ENCODE data around the gene ASRGL1.
"Not testable (repeated sequence)": the region's sequence is repeated elsewhere in the genome, so short reads cannot be mapped to it uniquely, and the experiment has no call there.

The ASRGL1 gene

GRCh38 chr11:62337303-62338181, at the start of gene ASRGL1:
Gene ASRGL1 (plus strand): TSS chr11:62337448. CDS start chr11:62337978, 530 bp downstream.
- Histone ChIP-seq H3K27ac (peak within 1 kb of the TSS in 8 of 21 experiments; percentile 5 to 70 (median 17)), H3K4me3 (peak within 1 kb of the TSS; percentile 43 to 60 (median 55))

- Histone ChIP-seq H3K27ac (no peak overlapping the region), H3K4me3 (no peak overlapping the region)
Measured at GRCh38 chr11:62295504-62295903, 41.7 kb upstream of the ASRGL1 start.

- H3K4me3 ChIP-seq = no peak within 1 kb of the TSS
- no peak within 1 kb of the TSS for H3K27ac ChIP-seq
Measured at GRCh38 chr11:62298975-62299374, 38.3 kb upstream of the ASRGL1 start, which contains the start of gene SCGB1D4. Gene SCGB1D4 (minus strand): TSS chr11:62299075. CDS start chr11:62299010, 65 bp downstream.

GRCh38 chr11:62306227-62306626, 31.0 kb upstream of the ASRGL1 start:
- Histone ChIP-seq H3K4me3 (no peak overlapping the region), H3K27ac (no peak overlapping the region)

GRCh38 chr11:62307950-62308349, 29.3 kb upstream of the ASRGL1 start:
- Histone ChIP-seq H3K27ac (no peak overlapping the region), H3K4me3 (no peak overlapping the region)

- H3K27ac ChIP-seq = no peak overlapping the region
- H3K4me3 ChIP-seq = no peak overlapping the region
Measured at GRCh38 chr11:62309991-62310390, 27.3 kb upstream of the ASRGL1 start.

- H3K4me3 ChIP-seq = no peak overlapping the region
- H3K27ac ChIP-seq = no peak overlapping the region
Measured at GRCh38 chr11:62315431-62315830, 21.8 kb upstream of the ASRGL1 start.

- no peak overlapping the region for H3K27ac ChIP-seq
Measured at GRCh38 chr11:62322524-62322923, 14.7 kb upstream of the ASRGL1 start.

GRCh38 chr11:62324731-62325556, 12.3 kb upstream of the ASRGL1 start:
- no peak overlapping the region for H3K27ac ChIP-seq

More at GRCh38 chr11:62322524-62322923, 14.7 kb upstream of the ASRGL1 start:
- no peak overlapping the region for H3K4me3 ChIP-seq

GRCh38 chr11:62325781-62326180, 11.5 kb upstream of the ASRGL1 start:
- H3K27ac ChIP-seq, H3K4me3 ChIP-seq: not testable (repeated sequence)

More at GRCh38 chr11:62324731-62325556, 12.3 kb upstream of the ASRGL1 start:
- no peak overlapping the region for H3K4me3 ChIP-seq

- not testable (repeated sequence) for H3K4me3 ChIP-seq, H3K27ac ChIP-seq
Measured at GRCh38 chr11:62326719-62327118, 10.5 kb upstream of the ASRGL1 start.

GRCh38 chr11:62327541-62327940, 9.7 kb upstream of the ASRGL1 start:
- H3K27ac ChIP-seq, H3K4me3 ChIP-seq: not testable (repeated sequence)

GRCh38 chr11:62331264-62331663, 6.0 kb upstream of the ASRGL1 start:
- not testable (repeated sequence) for H3K4me3 ChIP-seq, H3K27ac ChIP-seq

- no peak overlapping the region for H3K4me3 ChIP-seq
Measured at GRCh38 chr11:62333768-62334167, 3.5 kb upstream of the ASRGL1 start.

GRCh38 chr11:62336949-62337302, 322 bp upstream of the ASRGL1 start:
- H3K27ac ChIP-seq = not testable (repeated sequence)

More at GRCh38 chr11:62333768-62334167, 3.5 kb upstream of the ASRGL1 start:
- no peak overlapping the region for H3K27ac ChIP-seq

GRCh38 chr11:62338218-62338617, 970 bp downstream of the ASRGL1 start:
- peak overlapping the region in 6 of 7 experiments; percentile 43 to 60 (median 52) for H3K4me3 ChIP-seq
- H3K27ac ChIP-seq = peak overlapping the region in 2 of 21 experiments; percentile 15 to 53

More at GRCh38 chr11:62336949-62337302, 322 bp upstream of the ASRGL1 start:
- H3K4me3 ChIP-seq = peak overlapping the region; percentile 43 to 60 (median 55)

GRCh38 chr11:62340269-62340901, 3.1 kb downstream of the ASRGL1 start:
- H3K27ac ChIP-seq = no peak overlapping the region
- H3K4me3 ChIP-seq = no peak overlapping the region

GRCh38 chr11:62341588-62341987, 4.3 kb downstream of the ASRGL1 start:
- H3K27ac ChIP-seq = no peak overlapping the region

GRCh38 chr11:62343646-62344190, 6.5 kb downstream of the ASRGL1 start:
- not testable (repeated sequence) for H3K4me3 ChIP-seq, H3K27ac ChIP-seq

More at GRCh38 chr11:62341588-62341987, 4.3 kb downstream of the ASRGL1 start:
- H3K4me3 ChIP-seq = no peak overlapping the region

- H3K27ac ChIP-seq = no peak overlapping the region
- H3K4me3 ChIP-seq = no peak overlapping the region
Measured at GRCh38 chr11:62344210-62344609, 7.0 kb downstream of the ASRGL1 start.
